Activated T-cell treated with anti-CD3 and anti-CD28 coated beads for 48 hours (primary cell): ENCODE results near the gene PAX2.
"Not testable (repeated sequence)": the region's sequence is repeated elsewhere in the genome, so short reads cannot be mapped to it uniquely, and the experiment has no call there.

Source experiments
- DNase-seq: peaks from one replicate; pipeline ENCODE4 v3.0.0-alpha.2; 2020; ENCODE audit warnings: low read depth

The PAX2 gene

GRCh38 chr10:100744987-100745881 is at the start of gene PAX2:
PAX2 (plus strand) TSS chr10:100745582; CDS start chr10:100746261, 679 bp downstream.
- DNase-seq, result no peak

GRCh38 chr10:100696477-100696901 is 48.9 kb upstream of the PAX2 start:
- DNase-seq, result no peak

- DNase-seq, result no peak
These were observed 48.3 kb upstream of the PAX2 start for GRCh38 chr10:100697070-100697469.

GRCh38 chr10:100697631-100698030 is 47.8 kb upstream of the PAX2 start:
- no peak for DNase-seq

- DNase-seq, result not testable (repeated sequence)
These were observed 43.7 kb upstream of the PAX2 start for GRCh38 chr10:100701704-100702103.

GRCh38 chr10:100705139-100705538 is 40.2 kb upstream of the PAX2 start:
- no peak for DNase-seq

- DNase-seq, result no peak
These were observed 38.0 kb upstream of the PAX2 start for GRCh38 chr10:100707261-100707848.

GRCh38 chr10:100709146-100710082 is 36.0 kb upstream of the PAX2 start:
- no peak for DNase-seq

- no peak for DNase-seq
These were observed 35.1 kb upstream of the PAX2 start for GRCh38 chr10:100710151-100710871.

GRCh38 chr10:100713049-100713858 is 32.1 kb upstream of the PAX2 start:
- no peak for DNase-seq

- no peak for DNase-seq
These were observed 31.4 kb upstream of the PAX2 start for GRCh38 chr10:100713859-100714565.

- DNase-seq, result no peak
These were observed 30.8 kb upstream of the PAX2 start for GRCh38 chr10:100714566-100714950.

GRCh38 chr10:100715101-100715444 is 30.3 kb upstream of the PAX2 start:
- no peak for DNase-seq

GRCh38 chr10:100715445-100716385 is 29.7 kb upstream of the PAX2 start:
- DNase-seq, result no peak

- no peak for DNase-seq
These were observed 28.2 kb upstream of the PAX2 start for GRCh38 chr10:100717166-100717565.

- DNase-seq, result no peak
These were observed 27.1 kb upstream of the PAX2 start for GRCh38 chr10:100718197-100718742.

GRCh38 chr10:100723180-100723579 is 22.2 kb upstream of the PAX2 start:
- no peak for DNase-seq

- DNase-seq, result no peak
These were observed 21.4 kb upstream of the PAX2 start for GRCh38 chr10:100723770-100724530.
